Activated T-cell treated with anti-CD3 and anti-CD28 coated beads, Interleukin-2, amount 50 U/mL, for 1 hour (primary cell): ENCODE results near the gene HEATR3.
A peak's percentile ranks its signal among the peaks of the same experiment; 100 is the strongest.
"Not testable (repeated sequence)": the region's sequence is repeated elsewhere in the genome, so short reads cannot be mapped to it uniquely, and the experiment has no call there.

Source experiments
- DNase-seq: peaks from one replicate; pipeline ENCODE4 v3.0.0-alpha.2; 2020

The HEATR3 gene

GRCh38 chr16:50114357-50115129 lies 48.8 kb downstream of the HEATR3 start:
- DNase-seq, result no peak

GRCh38 chr16:50120711-50121110 lies 54.9 kb downstream of the HEATR3 start:
- DNase-seq, result no peak

- no peak for DNase-seq
Measured at GRCh38 chr16:50121278-50121677, 55.5 kb downstream of the HEATR3 start.

GRCh38 chr16:50121721-50122445 lies 56.1 kb downstream of the HEATR3 start:
- no peak for DNase-seq

GRCh38 chr16:50123417-50123816 lies 57.6 kb downstream of the HEATR3 start:
- DNase-seq, result no peak

- DNase-seq, result no peak
Measured at GRCh38 chr16:50124769-50125168, 59.0 kb downstream of the HEATR3 start.

GRCh38 chr16:50126183-50126582 lies 60.4 kb downstream of the HEATR3 start:
- no peak for DNase-seq

- not testable (repeated sequence) for DNase-seq
Measured at GRCh38 chr16:50132571-50132970, 66.8 kb downstream of the HEATR3 start.

- no peak for DNase-seq
Measured at GRCh38 chr16:50133214-50133613, 67.4 kb downstream of the HEATR3 start.

- no peak for DNase-seq
Measured at GRCh38 chr16:50136399-50136798, 70.6 kb downstream of the HEATR3 start.

- DNase-seq, result no peak
Measured at GRCh38 chr16:50137268-50137667, 71.5 kb downstream of the HEATR3 start.

- DNase-seq, result no peak
Measured at GRCh38 chr16:50139580-50139979, 73.8 kb downstream of the HEATR3 start.

- no peak for DNase-seq
Measured at GRCh38 chr16:50144211-50144610, 78.4 kb downstream of the HEATR3 start.

GRCh38 chr16:50146479-50147435 lies 81.0 kb downstream of the HEATR3 start:
- no peak for DNase-seq

- no peak for DNase-seq
Measured at GRCh38 chr16:50151322-50151721, 85.6 kb downstream of the HEATR3 start.

GRCh38 chr16:50151756-50152155 lies 86.0 kb downstream of the HEATR3 start:
- DNase-seq, result peak; percentile 32

- DNase-seq, result peak; percentile 74
Measured at GRCh38 chr16:50152351-50152806, 86.6 kb downstream of the HEATR3 start.

- peak; percentile 95 for DNase-seq
Measured at GRCh38 chr16:50152807-50153595, 87.2 kb downstream of the HEATR3 start, which contains the start of gene TENT4B. Gene TENT4B, plus strand, starts transcription at chr16:50153306. Its CDS starts 316 bp downstream, at chr16:50153622.

- no peak for DNase-seq
Measured at GRCh38 chr16:50153596-50154419, 88.0 kb downstream of the HEATR3 start.

GRCh38 chr16:50154420-50154950 lies 88.7 kb downstream of the HEATR3 start:
- no peak for DNase-seq

GRCh38 chr16:50155925-50156324 lies 90.2 kb downstream of the HEATR3 start:
- DNase-seq, result no peak
